Coronary artery (tissue), 2 donors: ENCODE measurements around the gene MDC1.

ENCODE experiments used
- DNase-seq: peaks from one replicate; pipeline ENCODE4 v3.0.0-alpha.2; 2017; ENCODE audit warnings: low spot score
- H3K27ac ChIP-seq, 2 donors: fragments of 200-600 bp; sonication (generic); one replicate each; pipeline ENCODE4 v1.5.1; 2016 to 2019
- H3K4me3 ChIP-seq: fragments of 200-600 bp; sonication (generic); 2 replicates; pipeline ENCODE4 v1.5.1; 2016; ENCODE audit warnings: mild to moderate bottlenecking, moderate library complexity
- CTCF ChIP-seq: fragments of 200-600 bp; sonication (generic); IDR thresholded peaks from one replicate; pipeline ENCODE4 v1.5.1; 2019; ENCODE audit warnings: antibody characterized with exemption

MDC1 gene

GRCh38 chr6:30735668-30736314, 18.7 kb upstream of the MDC1 start:
- no peak overlapping the region for H3K4me3 ChIP-seq
- DNase-seq, result no peak
- H3K27ac ChIP-seq, result no peak overlapping the region
- TF ChIP-seq CTCF, result no peak

- no peak overlapping the region for H3K4me3 ChIP-seq
- no peak overlapping the region for H3K27ac ChIP-seq
- TF ChIP-seq CTCF, result no peak
- no peak for DNase-seq
Measured at GRCh38 chr6:30732237-30732943, 15.3 kb upstream of the MDC1 start.

- TF ChIP-seq CTCF, result peak; percentile 39
- Histone ChIP-seq H3K27ac (peak overlapping the region in 1 of 2 donors; percentile 64), H3K4me3 (no peak overlapping the region)
- DNase-seq, result no peak
Measured at GRCh38 chr6:30730601-30731435, 13.7 kb upstream of the MDC1 start.

- TF ChIP-seq CTCF, result no peak
- no peak for DNase-seq
- Histone ChIP-seq H3K27ac (peak overlapping the region in 1 of 2 donors; percentile 25), H3K4me3 (no peak overlapping the region)
Measured at GRCh38 chr6:30727920-30728553, 11.0 kb upstream of the MDC1 start.

GRCh38 chr6:30726506-30727413, 9.7 kb upstream of the MDC1 start:
- no peak for DNase-seq
- Histone ChIP-seq H3K27ac (peak overlapping the region; percentile 1 to 66), H3K4me3 (no peak overlapping the region)
- no peak for TF ChIP-seq CTCF
